ENCODE results near the gene TLE5. TPM values are rescaled to one million over a fixed set of nuclear protein-coding genes. Genes with fewer than 3 reads are reported as not detected.

The TLE5 gene
- total and polyA plus RNA-seq, 2 experiments from 2014 or later, result 487 to 612 TPM

DNA sequence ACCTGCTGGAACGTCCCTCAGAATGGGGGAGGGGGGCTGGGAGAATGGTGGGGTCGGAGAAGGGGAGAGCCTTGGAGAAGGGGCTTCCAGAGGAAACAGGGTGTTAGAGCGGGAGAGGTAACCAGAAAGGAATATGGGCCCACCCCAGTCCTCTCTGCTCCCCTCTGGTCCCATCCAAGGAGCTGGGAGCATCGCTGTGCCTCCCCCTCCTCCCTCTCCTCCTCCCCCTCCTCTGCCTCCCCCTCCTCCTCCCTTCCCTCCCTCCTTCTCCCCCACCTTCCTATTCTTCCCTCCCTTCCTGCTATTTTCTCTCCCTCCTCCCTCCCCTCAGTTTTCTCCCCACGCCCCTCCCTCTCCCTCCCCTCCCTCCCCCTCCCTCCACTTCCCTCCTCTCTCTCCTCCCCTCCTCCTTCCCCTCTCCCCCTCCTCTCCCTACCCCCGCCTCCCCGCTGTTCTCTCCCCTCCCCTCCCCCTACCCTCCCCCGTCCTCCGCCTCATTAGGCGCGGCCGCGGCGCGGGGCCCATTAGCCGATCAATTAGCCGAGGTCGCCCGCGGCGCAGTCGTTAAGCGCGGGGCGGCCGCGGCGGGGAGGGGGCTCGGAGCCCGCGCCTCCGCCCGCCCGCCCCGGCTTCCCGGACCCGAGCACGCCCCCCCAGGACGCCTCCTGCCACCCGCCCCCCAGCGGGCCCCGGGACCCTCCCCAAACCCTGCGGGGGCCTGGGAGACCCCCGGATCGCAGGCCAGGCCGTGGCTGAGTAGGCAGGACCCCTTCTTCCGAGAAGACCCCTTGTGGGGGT, 15.4 kb downstream of the TLE5 start:
- TF ChIP-seq, protein P1, sequence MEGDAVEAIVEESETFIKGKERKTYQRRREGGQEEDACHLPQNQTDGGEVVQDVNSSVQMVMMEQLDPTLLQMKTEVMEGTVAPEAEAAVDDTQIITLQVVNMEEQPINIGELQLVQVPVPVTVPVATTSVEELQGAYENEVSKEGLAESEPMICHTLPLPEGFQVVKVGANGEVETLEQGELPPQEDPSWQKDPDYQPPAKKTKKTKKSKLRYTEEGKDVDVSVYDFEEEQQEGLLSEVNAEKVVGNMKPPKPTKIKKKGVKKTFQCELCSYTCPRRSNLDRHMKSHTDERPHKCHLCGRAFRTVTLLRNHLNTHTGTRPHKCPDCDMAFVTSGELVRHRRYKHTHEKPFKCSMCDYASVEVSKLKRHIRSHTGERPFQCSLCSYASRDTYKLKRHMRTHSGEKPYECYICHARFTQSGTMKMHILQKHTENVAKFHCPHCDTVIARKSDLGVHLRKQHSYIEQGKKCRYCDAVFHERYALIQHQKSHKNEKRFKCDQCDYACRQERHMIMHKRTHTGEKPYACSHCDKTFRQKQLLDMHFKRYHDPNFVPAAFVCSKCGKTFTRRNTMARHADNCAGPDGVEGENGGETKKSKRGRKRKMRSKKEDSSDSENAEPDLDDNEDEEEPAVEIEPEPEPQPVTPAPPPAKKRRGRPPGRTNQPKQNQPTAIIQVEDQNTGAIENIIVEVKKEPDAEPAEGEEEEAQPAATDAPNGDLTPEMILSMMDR (IDR thresholded peaks at IDR 0.05; ENCODE audit: low read depth, low read length), result no peak

DNA sequence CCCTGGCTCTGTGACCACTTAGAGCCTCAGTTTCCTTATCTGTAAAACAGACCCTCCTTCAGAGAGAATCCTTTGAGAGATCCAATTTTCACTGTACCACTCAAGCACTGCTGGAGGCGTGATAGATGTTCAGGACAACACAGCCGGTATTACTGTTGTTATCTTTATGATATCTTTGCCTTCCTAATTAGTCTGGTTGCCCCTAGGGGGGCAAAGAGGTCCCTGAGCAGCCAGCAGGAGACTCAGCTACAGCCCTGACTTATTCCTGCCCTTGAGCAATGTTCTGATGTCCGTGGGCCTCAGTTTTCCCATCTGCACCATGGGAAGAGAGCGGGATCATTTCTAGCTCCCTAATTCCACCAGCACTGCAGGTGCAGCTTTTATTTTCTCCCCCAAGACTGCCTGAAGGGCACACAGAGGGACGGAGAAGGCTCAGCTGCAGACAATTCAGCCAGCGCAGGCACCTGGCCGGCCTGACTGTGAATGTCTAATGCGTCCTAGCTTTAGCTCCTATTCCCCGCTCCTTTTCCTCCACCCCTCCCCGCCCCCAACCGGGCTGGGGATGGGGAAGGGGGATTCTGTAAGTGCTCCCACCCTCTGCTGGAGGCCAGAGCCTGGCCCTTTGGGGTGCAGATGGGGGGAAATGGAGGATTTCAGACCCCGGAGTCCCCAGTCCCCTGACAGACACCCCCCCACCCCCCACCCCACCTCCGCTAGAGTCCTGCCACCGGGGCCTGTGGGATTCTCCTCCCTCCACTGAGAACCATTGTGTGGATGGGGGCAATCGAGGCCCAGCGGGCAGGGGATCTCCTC, 16.2 kb downstream of the TLE5 start:
- H3K4me1 ChIP-seq (ENCODE audit: low read depth), result peaks cover 12% of the 10 kb centered on the region
- H3K27ac ChIP-seq, result no peak overlapping the region
- H3K36me3 ChIP-seq, result no peaks in the 10 kb centered on the region
- H3K27me3 ChIP-seq, result no peaks in the 10 kb centered on the region
- TF ChIP-seq, protein P1 (IDR thresholded peaks at IDR 0.05; ENCODE audit: low read depth, low read length), result no peak
- DNase-seq (ENCODE audit: low read depth in 1 of 2, low spot score in 1 of 2), result peak in 1 of 2 donors; percentile 32
- H3K4me3 ChIP-seq, result no peak overlapping the region
- no peaks in the 10 kb centered on the region for H3K9me3 ChIP-seq (ENCODE audit: low read depth)

More for the DNA sequence above, 15.4 kb downstream of the TLE5 start:
- Histone ChIP-seq H3K9me3 (ENCODE audit: low read depth) (no peaks in the 10 kb centered on the region), H3K4me1 (ENCODE audit: low read depth) (peaks cover 5% of the 10 kb centered on the region), H3K27ac (no peak overlapping the region), H3K4me3 (peak overlapping the region; percentile 41), H3K36me3 (no peaks in the 10 kb centered on the region), H3K27me3 (no peaks in the 10 kb centered on the region)
- peak; percentile 51 for DNase-seq (ENCODE audit: low read depth in 1 of 2, low spot score in 1 of 2)

DNA sequence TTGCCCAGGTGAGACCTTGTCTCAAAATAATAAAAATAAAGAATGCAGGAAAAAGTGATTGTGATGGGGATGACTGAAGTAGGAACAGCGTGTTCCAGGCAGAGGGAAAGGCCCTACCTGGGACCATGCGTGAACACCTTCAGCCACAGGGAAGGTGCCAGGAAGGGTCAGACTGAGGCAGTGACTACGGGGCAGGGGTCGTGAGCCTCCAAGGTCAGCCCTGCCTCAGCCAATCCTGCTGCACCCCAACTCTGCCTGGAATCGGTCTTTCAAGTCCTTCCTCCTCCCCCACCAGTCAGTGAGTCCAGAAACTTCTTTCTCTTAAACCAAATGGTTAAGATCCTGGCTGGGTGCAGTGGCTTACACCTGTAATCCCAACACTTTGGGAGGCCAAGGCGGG, 17.1 kb downstream of the TLE5 start:
- H3K4me3 ChIP-seq, result no peak overlapping the region
- TF ChIP-seq, protein P1 (IDR thresholded peaks at IDR 0.05; ENCODE audit: low read depth, low read length), result no peak
- DNase-seq (ENCODE audit: low read depth in 1 of 2, low spot score in 1 of 2), result no peak

DNA sequence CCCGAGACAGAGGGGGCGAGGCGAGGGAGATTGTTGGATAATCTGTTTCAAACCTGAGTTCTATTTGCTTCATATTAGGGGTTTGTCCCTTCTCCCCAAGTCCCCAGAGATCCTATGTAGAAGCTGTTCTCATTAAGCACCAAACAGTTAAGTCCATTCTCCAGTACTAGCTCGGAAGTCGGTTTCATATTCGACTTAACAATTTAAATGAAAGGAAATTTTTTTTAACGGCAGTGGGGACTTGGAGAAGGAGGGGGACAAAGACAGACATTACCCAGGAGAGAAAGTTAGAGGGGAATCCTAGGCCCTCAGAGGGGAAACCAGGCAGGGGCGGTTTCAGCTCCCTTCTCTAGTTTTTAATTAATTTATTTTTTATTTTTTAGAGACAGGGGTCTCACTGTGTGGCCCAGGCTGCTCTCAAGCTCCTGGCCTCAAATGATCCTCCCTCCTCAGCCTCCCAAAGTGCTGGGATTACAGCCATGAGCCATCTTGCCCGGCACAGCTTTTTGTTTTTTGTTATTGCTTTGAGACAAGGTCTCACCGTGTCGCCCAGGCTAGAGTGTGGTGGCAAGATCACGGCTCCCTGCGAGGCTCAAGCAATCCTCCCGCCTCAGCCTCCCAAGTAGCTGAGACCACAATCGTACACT, 19.6 kb downstream of the TLE5 start:
- Histone ChIP-seq H3K27ac (peak overlapping the region; percentile 18), H3K36me3 (no peaks in the 10 kb centered on the region), H3K27me3 (no peaks in the 10 kb centered on the region), H3K9me3 (ENCODE audit: low read depth) (no peaks in the 10 kb centered on the region), H3K4me1 (ENCODE audit: low read depth) (peaks cover 12% of the 10 kb centered on the region), H3K4me3 (no peak overlapping the region)
- DNase-seq (ENCODE audit: low read depth in 1 of 2, low spot score in 1 of 2), result no peak
- TF ChIP-seq, protein P1 (IDR thresholded peaks at IDR 0.05; ENCODE audit: low read depth, low read length), result no peak

More for the DNA sequence above, 17.1 kb downstream of the TLE5 start:
- H3K36me3 ChIP-seq, result no peaks in the 10 kb centered on the region
- no peaks in the 10 kb centered on the region for H3K27me3 ChIP-seq
- no peaks in the 10 kb centered on the region for H3K9me3 ChIP-seq (ENCODE audit: low read depth)
- H3K27ac ChIP-seq, result no peak overlapping the region
- H3K4me1 ChIP-seq (ENCODE audit: low read depth), result peaks cover 12% of the 10 kb centered on the region
